Measurements from ENCODE around the gene SLC6A4. TPM values are rescaled to one million over a fixed set of nuclear protein-coding genes. Genes with fewer than 3 reads are reported as not detected.

The SLC6A4 gene
- polyA plus RNA-seq, 1 donor (not counting 4 experiments of a cell fraction or from before 2014, with no cell fraction given) = not detected

DNA sequence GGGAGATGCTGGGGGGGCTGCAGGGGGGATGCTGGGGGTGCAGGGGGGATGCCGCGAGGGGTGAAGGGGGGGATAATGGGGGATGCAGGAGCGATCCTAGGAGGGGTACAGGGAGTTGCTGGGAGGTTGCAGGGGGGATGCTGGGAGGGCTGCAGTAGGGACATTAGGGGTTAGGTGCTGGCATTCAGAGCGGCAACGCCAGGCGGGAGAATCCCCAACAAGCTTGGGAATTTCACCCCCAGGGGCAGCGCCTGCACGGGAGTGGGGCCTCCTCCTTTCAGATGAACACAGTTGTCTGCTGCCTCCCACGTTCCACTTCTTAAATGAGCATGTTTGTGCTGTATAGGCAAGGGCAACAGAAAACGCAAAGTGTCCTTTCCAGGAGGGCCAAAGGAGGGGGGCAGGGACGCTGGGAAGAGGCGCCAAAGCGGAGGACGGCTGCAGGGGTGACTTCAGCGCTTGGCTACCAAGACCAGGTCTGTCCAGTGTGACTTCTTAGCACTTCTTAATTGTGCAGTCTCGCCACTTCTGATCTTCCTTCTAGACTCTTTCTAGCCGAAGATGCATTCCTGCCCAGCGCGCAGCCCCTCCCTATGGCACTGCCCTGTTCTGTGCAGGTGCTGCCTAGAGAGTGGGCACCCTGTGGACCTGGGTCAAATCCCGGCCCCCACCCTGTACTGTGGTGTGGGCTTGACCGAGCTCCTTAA is 2.0 kb upstream of the SLC6A4 start:
- Histone ChIP-seq H3K9me3 (ENCODE audit: control insufficient read depth, low read depth, low read length) (no peaks in the 10 kb centered on the region), H3K9ac (ENCODE audit: control insufficient read depth, extremely low read depth, insufficient read depth, low read length) (no peak overlapping the region), H3K79me2 (ENCODE audit: control insufficient read depth, insufficient read depth, low read length) (no peaks in the 10 kb centered on the region), H3K27me3 (ENCODE audit: control insufficient read depth, extremely low read depth, insufficient read depth, low read length) (peaks cover 76% of the 10 kb centered on the region), H3K9me1 (ENCODE audit: control insufficient read depth, extremely low read depth, insufficient read depth, low read length) (no peaks in the 10 kb centered on the region), H3K4me3 (ENCODE audit: control insufficient read depth in 2 of 3, extremely low read depth in 1 of 3, insufficient read depth in 2 of 3, low read depth in 1 of 3, low read length in 3 of 3) (no peak overlapping the region), H3K4me1 (ENCODE audit: control insufficient read depth, extremely low read depth, insufficient read depth, low read length) (peaks cover 8% of the 10 kb centered on the region), H3K27ac (ENCODE audit: control insufficient read depth, insufficient read depth, low read length) (no peak overlapping the region), H3K36me3 (ENCODE audit: control insufficient read depth in 2 of 2, extremely low read depth in 1 of 2, insufficient read depth in 2 of 2, low read length in 2 of 2) (no peaks in the 10 kb centered on the region), H3K4me2 (ENCODE audit: control insufficient read depth, extremely low read depth, insufficient read depth, low read depth, low read length) (no peak overlapping the region), H2AFZ (ENCODE audit: control insufficient read depth, low read length) (no peak overlapping the region), H4K20me1 (ENCODE audit: control insufficient read depth, extremely low read depth, insufficient read depth, low read length) (no peaks in the 10 kb centered on the region)
- TF ChIP-seq CTCF (optimal IDR thresholded peaks at IDR 0.05 in 1 of 3, IDR thresholded peaks at IDR 0.05 in 1 of 3, conservative IDR thresholded peaks at IDR 0.05 in 1 of 3; ENCODE audit: extremely low read depth in 1 of 3, insufficient read depth in 2 of 3, low read length in 3 of 3) (no peak), EZH2 (IDR thresholded peaks at IDR 0.05; ENCODE audit: low read length) (peak; percentile 43)
- dilution Hi-C loops (cut with MboI; ENCODE audit: extremely low pct_ligation_motif_present, low sequenced_read_pairs) = no loop called here
- DNase-seq (ENCODE audit: low read depth, low spot score) = no peak
- FAIRE-seq = no peak

DNA sequence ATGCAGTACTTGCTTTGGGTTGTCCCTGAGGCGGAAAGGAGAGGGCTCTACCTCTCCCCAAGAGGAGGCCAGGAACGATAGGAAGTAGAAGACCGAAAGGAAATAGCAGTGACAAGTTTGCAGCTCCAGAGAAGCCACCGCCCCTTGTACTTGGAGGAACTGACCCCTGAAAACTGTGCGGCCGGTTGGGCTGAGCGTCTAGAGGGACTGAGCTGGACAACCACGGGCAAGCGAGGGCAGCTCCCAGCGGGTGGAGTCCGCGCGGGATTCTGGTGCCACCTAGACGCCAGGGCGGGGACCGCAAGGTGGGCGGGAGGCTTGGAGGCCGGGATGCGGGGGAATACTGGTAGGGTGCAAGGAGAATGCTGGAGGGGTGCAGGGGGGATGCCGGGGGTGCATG is 1.3 kb upstream of the SLC6A4 start:
- H3K9me3 ChIP-seq (ENCODE audit: control insufficient read depth, low read depth, low read length) = no peaks in the 10 kb centered on the region
- dilution Hi-C loops (cut with MboI; ENCODE audit: extremely low pct_ligation_motif_present, low sequenced_read_pairs) = no loop called here
- peak overlapping the region; percentile 68 for H2AFZ ChIP-seq (ENCODE audit: control insufficient read depth, low read length)
- FAIRE-seq = no peak
- no peaks in the 10 kb centered on the region for H3K79me2 ChIP-seq (ENCODE audit: control insufficient read depth, insufficient read depth, low read length)
- H4K20me1 ChIP-seq (ENCODE audit: control insufficient read depth, extremely low read depth, insufficient read depth, low read length) = no peaks in the 10 kb centered on the region
- peak; percentile 29 to 82 (median 75) for TF ChIP-seq CTCF (optimal IDR thresholded peaks at IDR 0.05 in 1 of 3, IDR thresholded peaks at IDR 0.05 in 1 of 3, conservative IDR thresholded peaks at IDR 0.05 in 1 of 3; ENCODE audit: extremely low read depth in 1 of 3, insufficient read depth in 2 of 3, low read length in 3 of 3)
- TF ChIP-seq EZH2 (IDR thresholded peaks at IDR 0.05; ENCODE audit: low read length) = no peak
- peak overlapping the region in 1 of 3 experiments; percentile 55 for H3K4me3 ChIP-seq (ENCODE audit: control insufficient read depth in 2 of 3, extremely low read depth in 1 of 3, insufficient read depth in 2 of 3, low read depth in 1 of 3, low read length in 3 of 3)
- no peaks in the 10 kb centered on the region for H3K9me1 ChIP-seq (ENCODE audit: control insufficient read depth, extremely low read depth, insufficient read depth, low read length)
- DNase-seq (ENCODE audit: low read depth, low spot score) = no peak
- peaks cover 78% of the 10 kb centered on the region for H3K27me3 ChIP-seq (ENCODE audit: control insufficient read depth, extremely low read depth, insufficient read depth, low read length)
- peak overlapping the region; percentile 82 for H3K4me2 ChIP-seq (ENCODE audit: control insufficient read depth, extremely low read depth, insufficient read depth, low read depth, low read length)
- no peaks in the 10 kb centered on the region for H3K36me3 ChIP-seq (ENCODE audit: control insufficient read depth in 2 of 2, extremely low read depth in 1 of 2, insufficient read depth in 2 of 2, low read length in 2 of 2)
- H3K27ac ChIP-seq (ENCODE audit: control insufficient read depth, insufficient read depth, low read length) = no peak overlapping the region
- H3K9ac ChIP-seq (ENCODE audit: control insufficient read depth, extremely low read depth, insufficient read depth, low read length) = no peak overlapping the region
- peaks cover 8% of the 10 kb centered on the region for H3K4me1 ChIP-seq (ENCODE audit: control insufficient read depth, extremely low read depth, insufficient read depth, low read length)

All from keratinocyte (primary cell).